GM19397 (cell line): ENCODE results near the gene MACROD2.

Experiments
- ATAC-seq: cut with Tn5 transposase; IDR thresholded peaks from one replicate; pipeline ENCODE4 v1.9.1; 2021; ENCODE audit warnings: mild to moderate bottlenecking, moderate library complexity; ENCODE audit not compliant: unreplicated experiment

Gene MACROD2

GRCh38 chr20:14332866-14333265, 337.6 kb downstream of the MACROD2 start:
- no peak for ATAC-seq

GRCh38 chr20:14333721-14334120, 338.4 kb downstream of the MACROD2 start:
- ATAC-seq: no peak

- ATAC-seq: no peak
Observed at GRCh38 chr20:14334306-14334930, 339.1 kb downstream of the MACROD2 start.

- ATAC-seq: no peak
Observed at GRCh38 chr20:14335052-14335451, 339.7 kb downstream of the MACROD2 start.

GRCh38 chr20:14336686-14337085, 341.4 kb downstream of the MACROD2 start:
- ATAC-seq: no peak

- peak; percentile 92 for ATAC-seq
Observed at GRCh38 chr20:14337400-14338171, 342.3 kb downstream of the MACROD2 start, which contains the start of gene FLRT3. FLRT3 (minus strand) TSS chr20:14337612; CDS start chr20:14327506, 10,106 bp downstream.

GRCh38 chr20:14341801-14342200, 346.5 kb downstream of the MACROD2 start:
- no peak for ATAC-seq

GRCh38 chr20:14342918-14343317, 347.6 kb downstream of the MACROD2 start:
- ATAC-seq: no peak

- ATAC-seq: no peak
Observed at GRCh38 chr20:14343491-14344065, 348.3 kb downstream of the MACROD2 start.

- no peak for ATAC-seq
Observed at GRCh38 chr20:14344746-14345145, 349.4 kb downstream of the MACROD2 start.

- ATAC-seq: no peak
Observed at GRCh38 chr20:14355791-14356190, 360.5 kb downstream of the MACROD2 start.

GRCh38 chr20:14360416-14360815, 365.1 kb downstream of the MACROD2 start:
- no peak for ATAC-seq

- ATAC-seq: no peak
Observed at GRCh38 chr20:14361509-14362345, 366.4 kb downstream of the MACROD2 start.

- ATAC-seq: no peak
Observed at GRCh38 chr20:14374196-14374595, 378.9 kb downstream of the MACROD2 start.

GRCh38 chr20:14375416-14375985, 380.2 kb downstream of the MACROD2 start:
- no peak for ATAC-seq

GRCh38 chr20:14378326-14378725, 383.0 kb downstream of the MACROD2 start:
- no peak for ATAC-seq

- ATAC-seq: no peak
Observed at GRCh38 chr20:14383335-14383734, 388.0 kb downstream of the MACROD2 start.

- ATAC-seq: no peak
Observed at GRCh38 chr20:14384416-14385175, 389.3 kb downstream of the MACROD2 start.

- no peak for ATAC-seq
Observed at GRCh38 chr20:14385176-14385740, 389.9 kb downstream of the MACROD2 start.

- ATAC-seq: no peak
Observed at GRCh38 chr20:14386726-14387125, 391.4 kb downstream of the MACROD2 start.
